Fibroblast of mammary gland (primary cell): ENCODE data around the gene GTPBP10.

ENCODE experiments used
- DNase-seq: peaks from one replicate; pipeline ENCODE4 v3.0.0-alpha.2; 2010; ENCODE audit warnings: low read depth
- H3K4me3 ChIP-seq: 2 replicates; pipeline ENCODE4 v1.5.1; 2011; ENCODE audit warnings: low read depth, mild to moderate bottlenecking, low read length, moderate library complexity; ENCODE audit not compliant: control insufficient read depth
- TF ChIP-seq, protein P1 (sequence below): conservative IDR thresholded peaks from 2 replicates; pipeline ENCODE4 v1.5.1; 2011; ENCODE audit warnings: low read depth, low read length, inconsistent platforms; ENCODE audit not compliant: control insufficient read depth, insufficient read depth

GTPBP10 gene

GRCh38 chr7:90409667-90410066 is 63.2 kb downstream of the GTPBP10 start:
- H3K4me3 ChIP-seq = no peak overlapping the region
- peak; percentile 16 for DNase-seq
- TF ChIP-seq, protein P1, sequence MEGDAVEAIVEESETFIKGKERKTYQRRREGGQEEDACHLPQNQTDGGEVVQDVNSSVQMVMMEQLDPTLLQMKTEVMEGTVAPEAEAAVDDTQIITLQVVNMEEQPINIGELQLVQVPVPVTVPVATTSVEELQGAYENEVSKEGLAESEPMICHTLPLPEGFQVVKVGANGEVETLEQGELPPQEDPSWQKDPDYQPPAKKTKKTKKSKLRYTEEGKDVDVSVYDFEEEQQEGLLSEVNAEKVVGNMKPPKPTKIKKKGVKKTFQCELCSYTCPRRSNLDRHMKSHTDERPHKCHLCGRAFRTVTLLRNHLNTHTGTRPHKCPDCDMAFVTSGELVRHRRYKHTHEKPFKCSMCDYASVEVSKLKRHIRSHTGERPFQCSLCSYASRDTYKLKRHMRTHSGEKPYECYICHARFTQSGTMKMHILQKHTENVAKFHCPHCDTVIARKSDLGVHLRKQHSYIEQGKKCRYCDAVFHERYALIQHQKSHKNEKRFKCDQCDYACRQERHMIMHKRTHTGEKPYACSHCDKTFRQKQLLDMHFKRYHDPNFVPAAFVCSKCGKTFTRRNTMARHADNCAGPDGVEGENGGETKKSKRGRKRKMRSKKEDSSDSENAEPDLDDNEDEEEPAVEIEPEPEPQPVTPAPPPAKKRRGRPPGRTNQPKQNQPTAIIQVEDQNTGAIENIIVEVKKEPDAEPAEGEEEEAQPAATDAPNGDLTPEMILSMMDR = no peak

DNA sequence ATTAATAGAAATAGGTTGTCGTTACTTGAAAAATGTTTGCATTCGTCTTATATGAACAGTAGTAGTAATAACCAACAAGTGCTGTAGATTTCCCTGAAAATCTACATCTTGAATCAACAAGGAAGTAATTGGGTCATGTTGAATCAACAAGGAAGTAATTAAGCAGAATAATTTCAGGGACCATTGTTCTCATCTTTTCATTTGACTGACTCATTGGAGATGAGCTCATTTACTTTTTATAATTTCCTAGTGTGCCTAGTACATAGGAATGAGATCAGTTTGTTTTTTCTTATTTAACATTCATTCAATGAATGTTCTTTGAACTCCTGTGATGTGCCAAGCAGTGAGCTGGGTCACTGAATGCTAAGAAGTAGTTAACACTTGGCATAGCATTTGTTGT is 65.0 kb downstream of the GTPBP10 start:
- TF ChIP-seq, protein P1 = no peak
- peak; percentile 76 for DNase-seq
- no peak overlapping the region for H3K4me3 ChIP-seq

- H3K4me3 ChIP-seq = no peak overlapping the region
- peak; percentile 27 for DNase-seq
- TF ChIP-seq, protein P1 = peak; percentile 16
Observed at GRCh38 chr7:90412458-90413184, 66.1 kb downstream of the GTPBP10 start.

- TF ChIP-seq, protein P1 = peak; percentile 0
- DNase-seq = no peak
- H3K4me3 ChIP-seq = no peak overlapping the region
Observed at GRCh38 chr7:90413185-90413528, 66.6 kb downstream of the GTPBP10 start.

- TF ChIP-seq, protein P1 = no peak
- DNase-seq = no peak
- H3K4me3 ChIP-seq = no peak overlapping the region
Observed at GRCh38 chr7:90421651-90422050, 75.1 kb downstream of the GTPBP10 start.

DNA sequence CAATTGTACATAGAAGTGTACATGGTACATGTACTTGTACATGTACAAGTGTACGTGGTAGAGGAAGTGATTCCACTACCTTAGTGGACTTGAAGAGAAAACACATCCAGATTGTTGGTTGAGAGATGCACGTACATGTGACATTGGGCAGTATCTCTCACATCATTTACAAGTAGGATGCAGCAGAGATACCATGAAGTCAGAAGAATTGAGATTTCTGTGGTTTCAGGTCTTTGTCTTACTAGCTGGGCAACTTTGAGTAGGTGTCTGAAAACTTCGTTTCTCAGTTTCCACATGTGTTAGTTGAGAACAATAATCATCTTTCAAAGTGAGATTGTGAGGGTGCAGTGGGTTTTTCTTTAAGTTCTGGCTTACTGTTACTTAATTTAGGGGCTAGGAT is 78.2 kb downstream of the GTPBP10 start:
- TF ChIP-seq, protein P1 = no peak
- DNase-seq = no peak
- H3K4me3 ChIP-seq = no peak overlapping the region
